NB4 (cell line): ENCODE data around the gene SAMD14.

ENCODE experiments used
- MYC ChIP-seq: IDR thresholded peaks from 2 replicates; pipeline ENCODE4 v1.6.1; 2011; ENCODE audit warnings: low read depth, low read length
- POLR2A ChIP-seq: IDR thresholded peaks from 2 replicates; pipeline ENCODE4 v1.6.1; 2011; ENCODE audit warnings: mild to moderate bottlenecking; ENCODE audit not compliant: insufficient read length; ENCODE audit errors: extremely low read depth
- TF ChIP-seq, protein P1 (sequence below): IDR thresholded peaks from one replicate; pipeline ENCODE4 v1.5.1; 2012; ENCODE audit warnings: low read depth, low read length
- TF ChIP-seq, protein P2 (sequence below): IDR thresholded peaks from 2 replicates; pipeline ENCODE4 v1.6.1; 2011; ENCODE audit warnings: low read depth, low read length

DNA sequence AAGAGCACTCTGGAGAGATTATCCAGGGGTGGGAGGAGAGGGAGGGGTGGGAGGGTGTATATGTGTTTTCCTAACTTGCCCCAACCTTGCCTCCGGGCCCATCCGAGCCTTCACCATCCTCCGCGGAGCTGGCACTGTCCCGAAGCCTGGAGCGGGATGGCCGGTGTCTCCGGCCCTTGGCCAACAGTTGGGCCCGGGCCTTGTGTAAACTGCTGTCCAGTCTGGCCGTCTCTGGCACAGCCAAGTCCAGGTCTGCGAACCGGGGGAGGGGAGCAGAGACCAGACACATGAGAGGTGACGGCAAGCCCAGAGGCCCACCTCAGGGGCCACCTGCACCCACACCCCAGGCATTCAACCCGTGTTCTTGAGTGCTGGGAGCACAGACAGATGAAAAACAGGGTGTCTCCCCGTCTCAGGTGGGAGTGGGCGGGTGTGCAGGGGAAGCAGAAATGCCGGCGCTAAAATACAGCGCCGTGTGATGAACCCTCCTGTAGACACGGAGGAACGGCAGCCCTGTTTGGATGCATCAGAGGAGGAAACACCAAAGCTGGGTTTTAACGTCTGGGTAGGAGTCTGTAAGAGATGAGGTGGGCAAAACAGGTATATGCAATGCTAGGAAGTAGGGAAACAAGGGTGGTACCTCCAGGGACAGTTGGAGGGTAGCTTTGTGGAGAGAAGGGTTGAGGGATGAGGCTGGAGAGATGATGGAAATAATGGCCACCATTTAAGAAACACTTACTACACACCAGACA lies 11.7 kb downstream of the SAMD14 start:
- TF ChIP-seq POLR2A, result no peak
- TF ChIP-seq, protein P1, sequence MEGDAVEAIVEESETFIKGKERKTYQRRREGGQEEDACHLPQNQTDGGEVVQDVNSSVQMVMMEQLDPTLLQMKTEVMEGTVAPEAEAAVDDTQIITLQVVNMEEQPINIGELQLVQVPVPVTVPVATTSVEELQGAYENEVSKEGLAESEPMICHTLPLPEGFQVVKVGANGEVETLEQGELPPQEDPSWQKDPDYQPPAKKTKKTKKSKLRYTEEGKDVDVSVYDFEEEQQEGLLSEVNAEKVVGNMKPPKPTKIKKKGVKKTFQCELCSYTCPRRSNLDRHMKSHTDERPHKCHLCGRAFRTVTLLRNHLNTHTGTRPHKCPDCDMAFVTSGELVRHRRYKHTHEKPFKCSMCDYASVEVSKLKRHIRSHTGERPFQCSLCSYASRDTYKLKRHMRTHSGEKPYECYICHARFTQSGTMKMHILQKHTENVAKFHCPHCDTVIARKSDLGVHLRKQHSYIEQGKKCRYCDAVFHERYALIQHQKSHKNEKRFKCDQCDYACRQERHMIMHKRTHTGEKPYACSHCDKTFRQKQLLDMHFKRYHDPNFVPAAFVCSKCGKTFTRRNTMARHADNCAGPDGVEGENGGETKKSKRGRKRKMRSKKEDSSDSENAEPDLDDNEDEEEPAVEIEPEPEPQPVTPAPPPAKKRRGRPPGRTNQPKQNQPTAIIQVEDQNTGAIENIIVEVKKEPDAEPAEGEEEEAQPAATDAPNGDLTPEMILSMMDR, result no peak
- no peak for TF ChIP-seq MYC
- TF ChIP-seq, protein P2, sequence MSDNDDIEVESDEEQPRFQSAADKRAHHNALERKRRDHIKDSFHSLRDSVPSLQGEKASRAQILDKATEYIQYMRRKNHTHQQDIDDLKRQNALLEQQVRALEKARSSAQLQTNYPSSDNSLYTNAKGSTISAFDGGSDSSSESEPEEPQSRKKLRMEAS, result no peak
